ENCODE data around the gene NACAD.

Gene NACAD, protein sequence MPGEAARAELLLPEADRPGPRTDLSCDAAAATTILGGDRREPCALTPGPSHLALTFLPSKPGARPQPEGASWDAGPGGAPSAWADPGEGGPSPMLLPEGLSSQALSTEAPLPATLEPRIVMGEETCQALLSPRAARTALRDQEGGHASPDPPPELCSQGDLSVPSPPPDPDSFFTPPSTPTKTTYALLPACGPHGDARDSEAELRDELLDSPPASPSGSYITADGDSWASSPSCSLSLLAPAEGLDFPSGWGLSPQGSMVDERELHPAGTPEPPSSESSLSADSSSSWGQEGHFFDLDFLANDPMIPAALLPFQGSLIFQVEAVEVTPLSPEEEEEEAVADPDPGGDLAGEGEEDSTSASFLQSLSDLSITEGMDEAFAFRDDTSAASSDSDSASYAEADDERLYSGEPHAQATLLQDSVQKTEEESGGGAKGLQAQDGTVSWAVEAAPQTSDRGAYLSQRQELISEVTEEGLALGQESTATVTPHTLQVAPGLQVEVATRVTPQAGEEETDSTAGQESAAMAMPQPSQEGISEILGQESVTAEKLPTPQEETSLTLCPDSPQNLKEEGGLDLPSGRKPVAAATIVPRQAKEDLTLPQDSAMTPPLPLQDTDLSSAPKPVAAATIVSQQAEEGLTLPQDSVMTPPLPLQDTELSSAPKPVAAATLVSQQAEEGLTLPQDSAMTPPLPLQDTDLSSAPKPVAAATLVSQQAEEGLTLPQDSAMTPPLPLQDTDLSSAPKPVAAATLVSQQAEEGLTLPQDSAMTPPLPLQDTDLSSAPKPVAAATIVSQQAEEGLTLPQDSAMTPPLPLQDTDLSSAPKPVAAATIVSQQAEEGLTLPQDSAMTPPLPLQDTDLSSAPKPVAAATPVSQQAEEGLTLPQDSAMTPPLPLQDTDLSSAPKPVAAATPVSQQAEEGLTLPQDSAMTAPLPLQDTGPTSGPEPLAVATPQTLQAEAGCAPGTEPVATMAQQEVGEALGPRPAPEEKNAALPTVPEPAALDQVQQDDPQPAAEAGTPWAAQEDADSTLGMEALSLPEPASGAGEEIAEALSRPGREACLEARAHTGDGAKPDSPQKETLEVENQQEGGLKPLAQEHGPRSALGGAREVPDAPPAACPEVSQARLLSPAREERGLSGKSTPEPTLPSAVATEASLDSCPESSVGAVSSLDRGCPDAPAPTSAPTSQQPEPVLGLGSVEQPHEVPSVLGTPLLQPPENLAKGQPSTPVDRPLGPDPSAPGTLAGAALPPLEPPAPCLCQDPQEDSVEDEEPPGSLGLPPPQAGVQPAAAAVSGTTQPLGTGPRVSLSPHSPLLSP (N-terminal part only)

DNA sequence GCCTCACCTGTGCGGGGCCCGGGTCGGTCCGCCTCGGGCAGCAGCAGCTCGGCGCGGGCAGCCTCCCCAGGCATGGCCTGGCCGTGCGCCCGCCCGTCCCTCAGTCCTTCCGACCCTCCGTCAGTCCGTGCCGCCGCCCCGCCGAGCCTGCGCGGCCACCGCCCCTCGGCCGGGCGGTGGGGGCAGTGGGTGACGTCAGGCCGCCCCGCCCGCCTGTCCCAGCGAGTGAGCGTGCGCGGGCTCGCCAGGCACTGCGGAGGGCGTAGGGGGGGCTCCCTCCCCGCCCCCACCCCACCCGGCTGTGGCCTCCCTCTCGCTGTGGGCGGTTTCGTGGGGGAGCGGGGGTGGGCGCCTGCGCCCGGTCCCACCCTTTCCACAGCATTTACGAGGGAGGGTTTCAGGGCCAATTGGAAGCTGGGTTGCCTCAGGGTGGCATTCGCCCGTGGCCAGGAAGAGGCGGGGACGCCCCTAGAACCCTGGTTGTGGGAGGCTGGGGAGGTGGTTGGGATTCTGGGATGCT, at the start of gene NACAD:
Gene NACAD, minus strand, starts transcription at position 149 of the 520 bp plus-strand sequence. Its CDS starts 75 bp downstream, at position 74.
- DNase-seq: no peak

DNA sequence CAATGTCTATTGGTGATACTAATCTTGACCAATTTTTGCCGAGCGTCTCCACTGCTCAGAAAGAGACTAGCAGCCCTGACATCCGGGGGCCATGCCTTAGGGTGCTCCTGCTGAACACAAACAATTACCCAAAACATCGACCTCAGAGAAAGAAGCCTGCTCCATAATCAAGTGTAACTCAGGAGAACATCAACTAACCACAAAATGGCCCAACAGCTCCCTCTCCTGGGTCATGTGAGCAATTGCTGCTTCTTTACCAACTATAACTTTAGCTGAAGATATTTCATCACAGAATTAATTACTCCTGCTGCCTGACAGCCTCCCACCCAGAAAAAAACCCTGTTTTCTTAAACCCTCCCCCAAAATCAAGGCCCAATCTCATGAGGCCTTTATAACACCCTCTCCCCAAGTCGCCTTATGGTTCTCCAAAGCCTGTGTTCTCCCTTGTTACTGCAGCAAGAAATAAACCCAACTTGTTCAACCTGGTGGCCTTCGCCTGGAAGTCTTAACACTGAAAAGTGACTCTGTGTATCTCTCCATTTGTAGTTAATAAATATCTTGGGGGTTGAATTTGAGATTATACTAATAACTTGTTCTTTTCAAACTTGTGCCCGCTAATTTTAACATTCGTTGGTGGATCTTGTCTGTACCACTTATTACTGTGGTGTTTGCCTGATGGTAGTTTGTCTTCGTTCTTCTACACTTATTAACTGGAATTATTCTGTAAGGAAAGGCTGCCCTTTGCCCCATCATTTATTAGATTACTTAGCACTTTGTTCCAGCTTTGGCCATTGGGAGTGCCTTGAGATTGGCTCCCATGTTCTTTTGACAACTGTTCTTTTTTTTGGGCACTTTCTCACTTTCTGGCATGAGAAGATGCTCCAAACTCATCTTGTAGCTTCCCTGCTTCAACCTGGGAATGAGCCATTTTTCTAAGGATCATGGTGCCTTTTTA, 47.6 kb upstream of the NACAD start:
- peak; percentile 52 for DNase-seq

DNA sequence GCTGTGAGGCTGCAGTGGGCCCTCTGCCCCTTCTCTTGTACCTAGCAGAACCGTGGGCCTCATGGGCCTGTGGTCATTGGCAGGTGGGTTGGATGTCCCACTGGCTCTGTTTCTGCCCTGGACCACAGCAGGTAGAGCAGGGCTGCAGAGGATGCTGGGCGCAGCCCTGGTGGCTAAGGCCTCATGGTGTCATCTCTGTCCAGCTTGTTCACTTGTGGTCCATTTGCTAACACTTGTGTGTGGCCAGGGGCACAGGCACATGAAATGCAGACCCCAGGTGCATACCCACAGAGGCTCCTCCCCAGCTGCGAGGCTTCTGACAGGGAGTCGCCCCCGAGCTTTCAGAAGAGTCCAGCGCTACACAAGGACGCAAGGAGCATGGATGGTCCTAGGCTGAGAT, 45.1 kb upstream of the NACAD start:
- DNase-seq: no peak

DNA sequence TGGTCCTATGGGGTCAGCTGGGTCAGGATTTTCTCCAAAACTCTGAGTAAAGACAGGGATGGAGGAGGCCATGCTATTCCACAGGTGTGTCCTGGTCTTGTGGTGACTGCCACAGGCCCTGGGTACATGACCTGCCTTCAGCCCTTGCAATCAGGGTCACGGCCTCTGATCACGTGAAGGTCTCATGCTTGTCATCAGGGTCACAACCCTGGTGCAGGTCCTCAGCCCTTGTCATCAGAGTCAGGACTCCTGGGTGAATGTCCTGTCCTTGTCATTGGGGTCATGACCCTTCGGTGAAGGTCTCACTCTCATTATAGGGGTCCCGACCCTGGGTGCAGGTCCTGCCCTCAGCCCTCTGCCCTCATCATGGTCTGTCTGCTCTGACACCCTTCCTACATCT, 44.6 kb upstream of the NACAD start:
- no peak for DNase-seq

DNA sequence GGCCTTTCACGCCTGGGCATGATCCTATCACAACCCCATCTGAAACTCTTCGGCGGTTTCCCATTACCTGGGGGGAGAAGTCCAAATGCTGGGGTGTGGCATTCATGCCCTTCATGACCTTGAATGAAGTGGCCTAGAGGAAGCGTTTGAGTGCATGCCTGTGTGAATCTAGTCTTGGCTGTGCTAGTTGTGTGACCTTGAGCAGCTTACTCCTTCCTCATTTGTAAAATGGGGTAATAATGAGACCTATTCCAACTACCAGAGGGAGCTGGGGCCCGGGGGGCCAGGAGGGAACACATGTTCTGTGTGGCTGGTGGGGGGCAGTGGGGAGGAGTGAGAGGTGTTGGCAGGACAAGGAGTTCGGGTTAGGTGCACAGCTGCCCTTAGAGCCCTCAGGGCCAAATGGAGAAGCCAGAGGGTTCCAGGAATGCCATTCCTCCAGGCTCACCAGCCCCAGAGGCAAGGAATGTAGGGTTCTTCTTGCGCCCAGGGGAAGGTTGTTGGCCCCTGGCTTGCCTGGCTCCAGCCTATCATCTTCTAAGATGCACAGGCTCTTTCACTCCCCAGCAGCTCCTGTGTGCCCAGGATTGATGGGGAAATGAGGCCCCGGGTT, 44.0 kb upstream of the NACAD start:
- DNase-seq: no peak

DNA sequence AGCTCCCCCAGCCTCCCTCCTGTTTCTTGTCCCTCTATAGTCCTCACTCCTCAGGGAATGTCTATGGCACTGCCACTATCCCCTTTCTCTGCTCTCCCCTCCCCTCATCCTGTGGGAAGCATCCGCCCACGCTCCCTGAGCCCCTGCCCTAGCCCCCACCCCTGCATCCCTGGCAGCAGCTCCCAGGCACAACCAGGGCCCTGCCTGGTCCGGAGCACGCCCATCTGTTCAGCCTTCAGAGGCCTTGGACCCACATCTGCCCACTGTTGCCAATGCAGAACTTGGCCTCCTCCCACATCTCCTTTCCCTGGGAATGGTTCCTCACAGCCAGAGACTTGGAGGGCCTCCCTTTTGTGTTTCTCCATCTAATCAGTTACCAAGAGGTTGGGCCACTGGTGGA, 43.1 kb upstream of the NACAD start:
- DNase-seq: no peak

DNA sequence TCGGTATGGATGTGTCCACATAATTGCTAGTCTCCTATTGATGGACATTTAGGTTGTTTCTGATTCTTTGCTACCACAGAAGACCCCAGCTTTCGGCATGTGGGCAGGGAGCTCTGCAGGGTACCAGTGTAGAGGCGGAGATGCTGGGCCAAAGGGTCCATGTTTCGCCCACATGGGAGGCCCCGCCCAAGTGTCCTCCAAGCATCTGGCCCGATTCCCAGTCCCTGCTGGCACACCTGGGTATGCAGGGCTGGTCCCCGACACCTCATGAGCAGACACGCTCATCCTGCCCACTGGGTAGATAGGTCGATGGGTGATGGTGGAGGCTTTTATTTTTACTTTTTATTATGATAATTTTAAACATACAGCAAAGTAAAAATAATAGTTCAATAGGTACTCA, 42.1 kb upstream of the NACAD start:
- DNase-seq: no peak

DNA sequence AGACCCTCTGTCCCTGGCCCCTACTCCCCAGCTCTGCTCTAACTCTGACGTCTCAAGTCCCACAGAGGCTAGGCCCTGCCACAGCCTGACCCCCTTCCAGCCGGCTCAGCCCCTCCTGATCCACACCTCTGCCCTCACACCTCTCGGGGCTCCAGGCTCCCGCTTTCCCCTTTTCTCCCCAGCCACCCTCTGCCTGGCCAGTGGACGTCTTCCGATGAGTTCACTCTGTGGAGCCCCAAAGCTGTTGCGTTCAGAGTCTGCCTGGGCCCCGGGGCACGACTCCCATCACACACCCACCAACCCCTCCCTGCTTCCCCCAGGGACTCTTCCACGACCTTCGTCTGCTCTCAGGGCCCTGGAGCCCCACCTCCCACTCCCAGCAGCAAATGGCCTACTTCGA, 41.1 kb upstream of the NACAD start:
- no peak for DNase-seq

DNA sequence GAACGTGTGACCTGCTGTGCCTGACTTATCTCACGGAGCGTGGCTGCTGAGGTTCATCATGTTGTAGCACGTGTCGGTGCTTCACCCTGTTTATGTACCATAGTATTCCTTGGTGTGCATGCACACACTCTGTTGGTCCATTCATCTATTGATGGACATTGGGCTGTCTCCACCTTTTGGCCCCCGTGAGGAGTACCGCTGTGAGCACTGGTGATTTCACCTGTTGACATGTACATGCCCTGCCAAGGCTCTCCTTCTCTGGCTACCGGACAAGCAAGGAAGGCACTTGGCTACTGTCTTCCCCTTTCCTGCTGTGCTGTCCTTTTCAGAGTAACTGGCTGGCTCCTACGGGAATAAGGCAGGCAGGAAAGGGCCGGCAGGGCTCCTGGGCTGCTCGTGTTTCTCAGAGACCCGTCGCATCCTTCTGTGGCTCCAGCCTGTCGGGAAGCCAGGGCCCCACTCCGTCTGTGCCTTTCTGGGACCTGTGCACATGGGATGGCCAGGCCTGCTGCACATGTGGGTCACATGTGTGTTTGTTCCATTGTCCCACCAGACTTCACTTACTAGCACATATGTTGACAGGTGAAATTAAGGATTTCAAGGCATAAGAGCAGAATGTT, 40.5 kb upstream of the NACAD start:
- DNase-seq: no peak

DNA sequence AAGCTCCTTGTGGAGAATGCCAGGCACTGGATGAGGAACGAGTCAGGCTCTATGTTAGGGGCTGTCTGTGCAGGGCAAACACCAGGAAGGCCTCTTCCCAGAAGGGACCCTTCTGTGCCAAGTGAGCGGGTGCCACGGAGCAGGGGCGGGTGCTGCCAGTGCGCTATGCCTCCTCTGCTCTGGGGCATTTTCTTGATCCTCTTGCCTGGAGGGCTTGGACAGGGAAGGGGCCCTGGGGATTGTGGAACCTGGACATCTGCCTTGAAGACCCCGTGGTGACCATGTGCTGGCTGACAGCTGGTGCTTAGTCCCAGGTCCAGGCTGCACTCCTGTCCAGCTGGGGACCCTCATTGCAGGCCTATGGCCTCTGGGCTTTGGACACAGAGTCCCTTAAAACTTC, 38.2 kb upstream of the NACAD start:
- no peak for DNase-seq

DNA sequence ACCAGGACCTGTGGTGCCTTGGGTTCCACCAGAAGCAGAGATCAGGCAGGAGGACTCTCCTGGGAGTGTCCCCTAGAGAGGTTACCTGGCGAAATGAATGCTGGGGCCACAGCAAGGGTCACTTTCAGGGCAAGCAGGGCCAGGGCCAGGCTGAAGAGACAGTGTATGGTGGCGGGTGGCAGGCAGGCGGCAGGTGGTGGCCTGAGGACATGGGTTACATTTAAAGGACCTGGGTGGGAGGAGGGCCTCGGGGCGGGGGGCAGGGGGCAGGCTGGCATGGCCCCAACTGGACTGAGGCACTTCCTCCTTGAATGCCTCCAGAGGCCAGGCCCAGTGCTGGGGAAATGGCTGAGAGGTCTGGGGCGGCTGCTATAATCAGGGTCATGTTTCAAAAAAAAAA, 37.4 kb upstream of the NACAD start:
- no peak for DNase-seq

DNA sequence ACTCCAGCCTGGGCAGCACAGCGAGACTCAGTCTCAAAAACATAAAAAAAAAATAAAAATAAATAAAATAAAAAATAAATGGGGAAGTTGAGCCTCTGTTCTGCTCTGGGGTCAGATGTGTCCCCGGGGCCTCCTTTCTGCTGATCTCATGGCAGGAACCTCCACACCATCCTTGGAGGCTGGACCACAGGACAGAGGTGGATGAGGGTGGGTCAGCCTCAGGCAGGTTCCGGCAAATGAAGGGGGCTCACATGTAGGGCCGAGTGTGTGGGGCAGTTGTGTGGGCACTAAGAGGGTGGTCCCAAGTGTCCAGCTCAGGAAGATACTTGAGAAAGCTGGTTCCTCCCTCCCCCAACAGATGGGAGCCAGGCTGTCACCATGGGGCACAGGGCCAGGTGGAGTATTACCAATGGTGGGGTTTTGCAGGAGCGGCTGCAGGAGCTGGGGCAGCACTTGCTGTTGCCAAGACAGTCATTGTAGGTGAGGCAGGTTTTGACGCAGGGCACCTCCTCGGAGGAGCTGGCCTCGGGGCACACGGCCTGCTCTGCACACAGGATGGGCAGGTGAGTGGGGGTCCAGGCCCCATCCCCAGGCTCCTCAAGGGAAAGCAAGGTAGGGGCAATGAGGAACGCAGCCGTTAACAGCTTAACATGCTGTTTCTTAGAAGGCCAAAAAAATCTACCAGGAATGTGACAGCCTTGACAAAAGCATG, 36.6 kb upstream of the NACAD start:
- no peak for DNase-seq

DNA sequence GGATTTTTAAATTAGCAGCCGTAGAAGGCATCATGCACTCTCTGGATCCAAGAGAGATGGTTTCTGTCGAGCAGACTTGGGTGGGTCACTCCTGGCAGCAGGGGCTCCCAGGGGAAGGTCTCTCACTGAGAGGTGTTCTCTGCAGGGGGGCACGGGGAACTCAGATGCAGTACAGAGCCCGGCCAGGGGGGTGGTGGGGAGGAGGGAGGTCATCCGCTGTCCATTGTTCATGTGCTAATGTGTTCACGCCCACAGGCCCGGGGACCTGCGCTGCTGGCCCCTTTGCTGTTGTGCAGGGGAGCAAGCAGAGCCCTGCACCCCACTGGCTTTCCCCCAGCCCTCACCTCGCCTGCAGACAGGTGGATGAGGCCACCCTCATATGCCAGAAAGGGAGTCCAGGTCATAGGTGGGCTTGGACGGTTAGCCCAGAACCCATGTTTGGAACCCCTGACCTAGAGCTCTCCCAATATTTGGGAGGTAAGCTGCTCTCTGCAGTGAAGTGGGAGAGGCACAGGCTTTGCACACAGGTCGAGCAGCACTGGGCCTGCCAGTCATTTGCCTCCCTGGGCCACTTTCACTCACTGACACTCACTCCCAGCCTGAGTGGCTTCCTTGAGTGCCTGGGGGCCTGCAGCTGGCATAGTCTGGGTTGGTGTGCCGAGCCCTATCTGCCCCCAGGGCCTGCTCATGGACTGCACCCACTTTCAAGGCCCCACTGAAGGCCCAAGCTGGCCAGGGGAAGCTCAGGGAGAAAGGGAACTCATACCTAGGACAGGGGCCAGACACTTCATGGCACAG, 35.3 kb upstream of the NACAD start:
- no peak for DNase-seq

DNA sequence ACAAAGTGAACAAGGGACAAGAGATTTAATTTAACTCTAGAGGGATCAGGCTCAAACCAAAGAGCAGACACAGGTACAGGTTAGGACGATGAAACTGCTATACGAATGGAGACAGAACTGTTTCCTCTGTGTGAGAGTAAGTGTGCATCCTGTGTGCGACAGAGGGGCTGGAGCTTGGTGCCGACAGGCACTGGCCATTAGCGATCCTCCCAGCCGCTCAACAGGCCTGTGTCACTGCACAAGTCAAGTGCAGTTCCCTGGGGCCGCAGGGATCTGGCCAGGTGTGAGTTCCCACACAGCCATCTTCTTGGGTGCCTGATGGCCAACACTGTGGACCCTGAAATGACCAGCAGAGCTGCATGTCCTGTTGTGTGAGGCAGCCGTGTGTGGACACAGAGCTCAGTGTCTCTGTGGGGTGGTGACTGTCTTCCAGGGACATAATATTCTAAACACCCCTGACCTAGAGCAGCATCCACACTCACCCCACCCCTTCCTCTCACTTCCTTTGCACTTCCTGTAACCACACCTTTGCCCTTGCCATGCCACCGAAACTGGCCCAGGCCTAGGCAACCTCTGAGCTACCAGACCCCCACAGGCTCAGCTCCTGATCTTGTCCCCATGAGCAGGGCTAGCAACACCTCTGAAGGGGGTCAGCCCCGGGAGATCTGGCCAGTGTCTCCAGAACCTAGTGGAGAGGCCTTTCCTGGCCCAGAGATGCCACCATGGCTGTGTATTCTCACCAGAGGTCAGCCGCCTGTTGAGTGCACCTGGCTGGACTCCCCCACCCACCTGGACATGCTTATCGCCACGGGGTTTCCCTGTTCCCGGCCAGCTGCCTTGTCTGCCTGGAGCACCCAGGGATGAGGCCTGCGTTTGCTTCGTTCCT, 34.4 kb upstream of the NACAD start:
- no peak for DNase-seq

DNA sequence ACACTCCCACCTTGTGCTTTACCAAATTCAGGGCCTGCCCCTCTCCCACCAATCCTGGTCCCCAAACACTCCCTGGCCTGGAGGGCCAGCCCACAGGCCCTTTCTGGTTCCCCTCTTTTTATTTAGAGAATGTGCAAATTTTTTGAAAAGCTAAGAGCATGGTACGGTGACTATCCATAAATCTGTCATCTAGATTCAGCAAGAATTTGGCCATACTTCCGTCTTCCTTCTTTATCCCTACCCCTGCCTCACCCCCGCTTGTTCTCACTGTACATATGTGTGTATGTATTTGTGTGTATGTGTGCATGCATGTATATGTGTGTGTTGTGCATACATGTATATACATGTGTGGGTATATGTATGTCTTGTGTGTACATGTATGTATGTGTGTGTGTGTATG, 30.8 kb upstream of the NACAD start:
- no peak for DNase-seq

DNA sequence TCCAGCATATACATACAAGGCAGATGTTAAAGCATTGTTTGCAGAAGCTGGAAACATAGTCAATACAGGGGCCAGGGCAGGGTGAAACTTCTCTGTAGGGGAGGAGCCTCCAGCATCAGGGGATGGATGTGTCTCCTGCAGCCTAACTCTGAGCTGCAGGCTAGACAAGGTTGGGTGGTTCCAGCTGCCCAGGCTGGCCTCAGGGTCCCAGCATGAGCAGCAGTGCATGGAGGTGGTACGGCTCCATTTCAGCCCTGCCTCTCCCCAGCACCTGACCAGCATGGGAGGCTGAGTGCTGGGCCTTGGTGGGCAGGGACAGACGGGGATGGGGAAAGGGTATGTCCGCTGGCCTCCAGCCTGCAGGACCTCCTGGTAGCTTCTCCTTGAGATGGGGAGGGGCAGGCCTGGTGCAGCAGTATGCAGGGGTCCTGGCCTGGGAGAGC, 30.1 kb upstream of the NACAD start:
- no peak for DNase-seq

DNA sequence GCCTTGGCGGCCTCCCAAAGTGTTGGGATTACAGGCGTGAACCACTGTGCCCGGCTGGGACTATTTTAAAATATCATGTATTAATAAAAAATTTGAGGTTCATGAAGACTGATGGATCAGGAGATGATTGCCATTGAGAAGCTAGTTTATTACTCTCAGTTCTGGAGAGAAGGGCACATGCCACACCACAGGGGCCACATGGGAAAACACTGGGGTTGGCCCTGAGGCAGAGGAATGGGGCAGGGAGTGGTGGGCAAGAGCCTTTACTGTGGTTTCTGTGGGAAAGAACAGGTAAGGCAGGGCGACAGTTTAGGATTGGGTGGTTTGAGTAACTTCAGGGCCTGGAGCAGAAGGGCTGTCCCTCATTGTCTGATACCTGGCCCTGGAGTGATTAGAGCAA, 29.5 kb upstream of the NACAD start:
- DNase-seq: no peak

DNA sequence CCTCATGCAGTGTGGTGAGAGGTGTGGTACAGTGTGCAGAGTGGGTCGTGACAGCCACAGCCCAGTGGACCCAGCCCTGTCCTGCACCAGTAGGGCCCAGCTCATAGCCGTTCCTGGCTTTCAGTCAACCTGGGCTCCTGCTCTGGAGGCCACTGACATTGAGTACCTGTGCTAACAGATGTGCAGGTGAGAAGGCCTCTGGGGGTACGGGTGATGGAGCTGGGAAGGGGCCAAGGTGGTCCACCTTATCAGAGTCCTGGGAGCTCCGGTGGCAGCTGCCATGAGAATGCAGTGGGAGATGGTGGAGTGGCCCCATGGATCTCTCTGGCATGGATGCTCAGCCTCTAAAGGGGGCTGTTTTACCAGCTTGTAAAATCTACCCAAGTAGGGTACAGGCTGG, 28.8 kb upstream of the NACAD start:
- no peak for DNase-seq
